CD4-positive, alpha-beta T cell (primary cell): ENCODE data around the gene CCSER1. TPM values are rescaled to one million over a fixed set of nuclear protein-coding genes. Genes with fewer than 3 reads are reported as not detected.

ENCODE experiments used
- ATAC-seq: fragments of 200-7000 bp; cut with Tn5 transposase; one replicate; pipeline ENCODE4 v1.10.0; 2022; ENCODE audit warnings: mild to moderate bottlenecking; ENCODE audit not compliant: poor library complexity
- CTCF ChIA-PET: fragments of 350-600 bp; sonication (Branson Sonifier 250); formaldehyde crosslinking; loops from one replicate; lab custom pipeline; 2021; ENCODE audit warnings: antibody characterized with exemption, inconsistent platforms; lab: Charles Lee
- POLR2A ChIA-PET: fragments of 350-600 bp; sonication (Branson Sonifier 250); formaldehyde crosslinking; loops from one replicate; lab custom pipeline; 2021; ENCODE audit warnings: antibody characterized with exemption, inconsistent platforms; lab: Charles Lee
- DNase-seq, 14 experiments: peaks; one replicate each; pipeline ENCODE4 v3.0.0-alpha.2; 2013 to 2020; ENCODE audit warnings: mixed read lengths in 2 of 14
- H3K27ac ChIP-seq, 2 donors: one replicate each; pipeline versions ENCODE4 v1.5.1 to v1.7.0; 2013; ENCODE audit warnings: low read length in 2 of 2, low read depth in 1 of 2, mild to moderate bottlenecking in 1 of 2
- H3K27me3 ChIP-seq, 2 experiments: 1 replicate in 1 of 2; 2 replicates in 1 of 2; pipeline versions ENCODE4 v1.6.1 to v1.7.0; 2013; ENCODE audit warnings: low read length in 2 of 2, control low read depth in 1 of 2, mild to moderate bottlenecking in 1 of 2, moderate library complexity in 1 of 2; ENCODE audit not compliant: insufficient read depth in 2 of 2, control insufficient read depth in 1 of 2
- H3K36me3 ChIP-seq: one replicate; pipeline ENCODE4 v1.6.1; 2013; ENCODE audit warnings: low read length, control low read depth; ENCODE audit not compliant: insufficient read depth
- H3K4me1 ChIP-seq: one replicate; pipeline ENCODE4 v1.6.1; 2013; ENCODE audit warnings: low read length, control low read depth; ENCODE audit not compliant: insufficient read depth
- H3K4me3 ChIP-seq: one replicate; pipeline ENCODE4 v1.5.1; 2013; ENCODE audit warnings: mild to moderate bottlenecking, low read length, moderate library complexity
- H3K9me3 ChIP-seq, 2 experiments: 1 replicate in 1 of 2; 2 replicates in 1 of 2; pipeline versions ENCODE4 v1.6.1 to v1.7.0; 2013; ENCODE audit warnings: low read length in 2 of 2, mild to moderate bottlenecking in 2 of 2, control low read depth in 1 of 2, moderate library complexity in 1 of 2; ENCODE audit not compliant: control insufficient read depth in 1 of 2, insufficient read depth in 1 of 2
- H3K27ac Mint-ChIP-seq: one replicate; pipeline ENCODE4 v1.8.0; 2020; ENCODE audit warnings: mixed read lengths
- H3K27me3 Mint-ChIP-seq: one replicate; pipeline ENCODE4 v1.8.0; 2021; ENCODE audit warnings: mixed read lengths
- H3K36me3 Mint-ChIP-seq: one replicate; pipeline ENCODE4 v1.8.0; 2021; ENCODE audit warnings: low read depth, mixed read lengths
- H3K4me1 Mint-ChIP-seq: one replicate; pipeline ENCODE4 v1.8.0; 2021; ENCODE audit warnings: low read depth, mixed read lengths
- H3K4me3 Mint-ChIP-seq: one replicate; pipeline ENCODE4 v1.8.0; 2020; ENCODE audit warnings: mild to moderate bottlenecking, mixed read lengths
- H3K9me3 Mint-ChIP-seq: one replicate; pipeline ENCODE4 v1.8.0; 2020; ENCODE audit warnings: mixed read lengths
- intact Hi-C, 2 experiments: fragments of 100-400 bp; cut with DNase I in 1 of 2; cut with micrococcal nuclease in 1 of 2; formaldehyde crosslinking; loops; one replicate each; pipeline versions ENCODE4 v1.15.1 to v1.9.0; 2023 to 2025; cut with DNase I, micrococcal nuclease
- total RNA-seq, 174 experiments: library from RNA in 2 of 174; stranded (reverse) in 2 of 174; gene quantifications; one replicate each; pipeline ENCODE4 v1.2.3 and lab custom pipeline; 2021 to 2026
- TF ChIP-seq, protein P1 (sequence below): fragments of 200-600 bp; IDR thresholded peaks from one replicate; pipeline ENCODE4 v1.8.0; 2022; ENCODE audit warnings: antibody characterized with exemption, mild to moderate bottlenecking

CCSER1 gene
- total RNA-seq, 2 experiments from 2014 or later: 0.36 to 0.71 TPM

GRCh38 chr4:91519155-91519554 is 1392.0 kb downstream of the CCSER1 start:
- H3K36me3 Mint-ChIP-seq: no peaks in the 10 kb centered on the region
- TF ChIP-seq, protein P1, sequence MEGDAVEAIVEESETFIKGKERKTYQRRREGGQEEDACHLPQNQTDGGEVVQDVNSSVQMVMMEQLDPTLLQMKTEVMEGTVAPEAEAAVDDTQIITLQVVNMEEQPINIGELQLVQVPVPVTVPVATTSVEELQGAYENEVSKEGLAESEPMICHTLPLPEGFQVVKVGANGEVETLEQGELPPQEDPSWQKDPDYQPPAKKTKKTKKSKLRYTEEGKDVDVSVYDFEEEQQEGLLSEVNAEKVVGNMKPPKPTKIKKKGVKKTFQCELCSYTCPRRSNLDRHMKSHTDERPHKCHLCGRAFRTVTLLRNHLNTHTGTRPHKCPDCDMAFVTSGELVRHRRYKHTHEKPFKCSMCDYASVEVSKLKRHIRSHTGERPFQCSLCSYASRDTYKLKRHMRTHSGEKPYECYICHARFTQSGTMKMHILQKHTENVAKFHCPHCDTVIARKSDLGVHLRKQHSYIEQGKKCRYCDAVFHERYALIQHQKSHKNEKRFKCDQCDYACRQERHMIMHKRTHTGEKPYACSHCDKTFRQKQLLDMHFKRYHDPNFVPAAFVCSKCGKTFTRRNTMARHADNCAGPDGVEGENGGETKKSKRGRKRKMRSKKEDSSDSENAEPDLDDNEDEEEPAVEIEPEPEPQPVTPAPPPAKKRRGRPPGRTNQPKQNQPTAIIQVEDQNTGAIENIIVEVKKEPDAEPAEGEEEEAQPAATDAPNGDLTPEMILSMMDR: no peak
- H3K4me3 Mint-ChIP-seq: no peak overlapping the region
- H3K9me3 Mint-ChIP-seq: peaks cover 18% of the 10 kb centered on the region
- intact Hi-C loops: no loop called here
- no peak overlapping the region for H3K27ac Mint-ChIP-seq
- Histone ChIP-seq H3K36me3 (no peaks in the 10 kb centered on the region), H3K27ac (no peak overlapping the region), H3K4me1 (no peaks in the 10 kb centered on the region), H3K4me3 (no peak overlapping the region), H3K27me3 (no peaks in the 10 kb centered on the region), H3K9me3 (peaks cover 3 to 17% of the 10 kb centered on the region in 2 experiments)
- ATAC-seq (no peak), DNase-seq (peak in 1 of 14 experiments; percentile 3)
- POLR2A ChIA-PET: no interaction called here
- no peaks in the 10 kb centered on the region for H3K27me3 Mint-ChIP-seq
- no peaks in the 10 kb centered on the region for H3K4me1 Mint-ChIP-seq
- CTCF ChIA-PET: no interaction called here

DNA sequence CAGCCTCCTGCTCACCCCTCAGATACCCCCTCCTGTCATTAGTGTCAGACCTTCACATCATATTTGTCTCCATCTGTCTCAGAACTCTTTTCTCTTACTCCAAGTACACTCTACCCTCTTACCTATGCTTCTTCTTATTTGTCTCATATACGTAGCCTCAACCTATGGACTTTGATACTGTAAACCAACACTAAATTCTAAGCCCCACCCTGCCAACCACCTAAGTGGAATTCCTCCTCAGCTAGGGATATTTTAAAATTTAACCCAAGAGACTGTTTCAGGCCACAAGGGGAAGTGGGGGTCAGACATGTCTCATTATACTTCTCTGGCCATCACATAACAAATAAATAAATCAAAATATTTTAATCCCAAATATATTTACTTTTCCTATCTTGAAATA is 1398.4 kb downstream of the CCSER1 start:
- peaks cover 11% of the 10 kb centered on the region for H3K9me3 Mint-ChIP-seq
- CTCF ChIA-PET: no interaction called here

GRCh38 chr4:91527056-91527455 is 1399.9 kb downstream of the CCSER1 start:
- intact Hi-C loops: no loop called here
- Histone ChIP-seq H3K9me3 (peaks cover 0 to 7% of the 10 kb centered on the region in 2 experiments), H3K27me3 (no peaks in the 10 kb centered on the region), H3K4me3 (no peak overlapping the region), H3K36me3 (no peaks in the 10 kb centered on the region), H3K4me1 (no peaks in the 10 kb centered on the region), H3K27ac (no peak overlapping the region)
- ATAC-seq (no peak), DNase-seq (no peak)
- Mint-ChIP-seq H3K4me3 (no peak overlapping the region), H3K4me1 (no peaks in the 10 kb centered on the region), H3K9me3 (peaks cover 8% of the 10 kb centered on the region), H3K27ac (no peak overlapping the region), H3K27me3 (no peaks in the 10 kb centered on the region), H3K36me3 (no peaks in the 10 kb centered on the region)
- CTCF ChIA-PET: no interaction called here
- POLR2A ChIA-PET: no interaction called here
- TF ChIP-seq, protein P1: no peak

More for the DNA sequence above, 1398.4 kb downstream of the CCSER1 start:
- intact Hi-C loops: no loop called here
- TF ChIP-seq, protein P1: no peak
- H3K27ac Mint-ChIP-seq: no peak overlapping the region
- no peak overlapping the region for H3K4me3 Mint-ChIP-seq
- peaks cover 0 to 7% of the 10 kb centered on the region in 2 experiments for H3K9me3 ChIP-seq
- POLR2A ChIA-PET: no interaction called here
- DNase-seq: no peak
- H3K27me3 Mint-ChIP-seq: no peaks in the 10 kb centered on the region
- no peaks in the 10 kb centered on the region for H3K4me1 Mint-ChIP-seq
- H3K36me3 ChIP-seq: no peaks in the 10 kb centered on the region
- no peaks in the 10 kb centered on the region for H3K36me3 Mint-ChIP-seq
- no peak for ATAC-seq
- H3K27me3 ChIP-seq: no peaks in the 10 kb centered on the region
- no peaks in the 10 kb centered on the region for H3K4me1 ChIP-seq
- H3K4me3 ChIP-seq: no peak overlapping the region
- no peak overlapping the region for H3K27ac ChIP-seq
